Adrenal gland (tissue), 12 donors: ENCODE results near the gene LEF1. TPM values are rescaled to one million over a fixed set of nuclear protein-coding genes. Genes with fewer than 3 reads are reported as not detected.
A peak's percentile ranks its signal among the peaks of the same experiment; 100 is the strongest.

Source experiments
- DNase-seq, 7 donors: peaks; one replicate each; pipeline ENCODE4 v3.0.0-alpha.2; 2019 to 2020
- H3K27ac ChIP-seq, 5 donors: fragments of 200-600 bp; sonication (generic) in 4 of 5; 1 replicate in 3 of 5; 2 replicates in 2 of 5; pipeline versions ENCODE4 v1.5.1 to v1.8.0; 2016 to 2020; ENCODE audit warnings: mild to moderate bottlenecking in 1 of 5
- H3K27me3 ChIP-seq: fragments of 200-600 bp; 2 replicates; pipeline ENCODE4 v1.8.0; 2021
- H3K36me3 ChIP-seq, 2 donors: fragments of 200-600 bp; replicated peaks in 1 of 2; 1 replicate in 1 of 2; 2 replicates in 1 of 2; pipeline versions ENCODE4 v1.5.1 to v1.8.0; 2018 to 2022
- H3K4me1 ChIP-seq, 2 donors: fragments of 200-600 bp; replicated peaks in 1 of 2; 1 replicate in 1 of 2; 2 replicates in 1 of 2; pipeline versions ENCODE4 v1.5.1 to v1.8.0; 2018 to 2021
- H3K4me3 ChIP-seq, 4 donors: fragments of 200-600 bp; sonication (generic) in 3 of 4; one replicate each; pipeline ENCODE4 v1.5.1; 2016 to 2018
- H3K9me3 ChIP-seq, 3 donors: fragments of 200-600 bp; sonication (generic) in 1 of 3; replicated peaks in 1 of 3; 1 replicate in 2 of 3; 2 replicates in 1 of 3; pipeline versions ENCODE4 v1.5.1 to v1.8.0; 2016 to 2021
- POLR2A ChIP-seq, 2 donors: fragments of 450-650 bp; IDR thresholded peaks; one replicate each; pipeline ENCODE4 v1.6.1; 2017; ENCODE audit warnings: antibody characterized with exemption in 2 of 2, mild to moderate bottlenecking in 2 of 2, moderate library complexity in 1 of 2
- WGBS, 4 donors: extraction: QIAGEN DNeasy Blood & Tissue Kit in 2 of 4; methylation state at CpG; one replicate each; pipeline versions ENCODE4 v1.1.5 to v1.1.7; 2013 to 2017; 5-methylcytosine and 5-hydroxymethylcytosine counted together
- intact Hi-C, 2 donors: fragments of 100-400 bp; cut with DNase I; formaldehyde crosslinking; loops; one replicate each; pipeline versions ENCODE4 v1.14.1 to v1.15.0; 2022 to 2023
- polyA plus RNA-seq, 3 donors: library from polyadenylated mRNA; stranded (reverse); fragments of 200-250 nt in 2 of 3; fragments of 350-450 nt in 1 of 3; fragmentation: Illumina TruSeq in 1 of 3; extraction: RNeasy Lipid Tissue Mini Kit (QIAGEN cat#74804) in 1 of 3; gene quantifications; one replicate each; pipeline ENCODE4 v1.2.3, GENCODE V29; 2013 to 2014
- total RNA-seq, 9 donors: library from RNA; depleted of rRNA in 4 of 9; stranded (reverse); fragments of >200 nt in 4 of 9; fragments of 120-200 nt in 1 of 9; fragmentation: NEBNext Ultra II Directional in 1 of 9; extraction: Animal tissue kit (Norgen Biotek cat#: 25700) in 1 of 9; gene quantifications; one replicate each; pipeline versions ENCODE4 v1.1.0 to v1.2.4, GENCODE V29; 2013 to 2023
- TF ChIP-seq, protein P1 (sequence below), 6 experiments: fragments of 450-650 bp in 4 of 6; fragments of 200-600 bp in 2 of 6; sonication (generic) in 1 of 6; IDR thresholded peaks; 1 replicate in 5 of 6; 2 replicates in 1 of 6; pipeline versions ENCODE4 v1.5.1 to v1.8.0; 2016 to 2021; ENCODE audit warnings: antibody characterized with exemption in 6 of 6, mild to moderate bottlenecking in 2 of 6, moderate library complexity in 1 of 6
- donor health status: healthy with polysubstance abuse.
- donor health status: Bipolar disorder and iron deficiency.
- donor health status: DM: yes; HTN: yes; CAD: no.
- donor health status: DM: no; HTN: no; CAD: no.
- donor health status: DM: no; HTN: no; CAD: no.
- donor health status: DM: yes; HTN: yes; CAD: no.

Gene LEF1
- total and polyA plus RNA-seq, 12 donors, result 6.1 to 78.2 (median 41.5) TPM

DNA sequence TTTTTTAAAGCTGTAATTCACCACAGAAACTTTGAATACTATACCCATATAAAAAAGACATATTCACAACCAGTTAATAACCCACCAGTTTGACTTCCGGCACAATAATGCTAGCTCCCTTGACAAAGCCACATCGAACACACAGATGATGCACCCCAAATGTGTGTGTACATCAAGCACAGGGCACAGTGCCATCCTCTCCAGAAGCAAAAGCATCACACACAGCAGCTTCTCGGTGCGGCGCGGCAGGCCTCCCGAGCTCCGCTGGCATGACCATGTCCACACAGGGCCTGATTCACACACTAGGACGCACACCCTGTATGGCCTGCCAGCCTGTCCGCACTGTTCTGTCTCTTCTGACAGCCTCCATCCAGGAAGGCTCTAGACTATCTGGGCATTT is 88.0 kb downstream of the LEF1 start:
- no peaks in the 10 kb centered on the region for H3K9me3 ChIP-seq
- intact Hi-C loops, result no loop called here
- WGBS, 4 donors, result 92 to 97% (median 96%) methylated on average over 3 to 10 of the region's 10 CpGs

DNA sequence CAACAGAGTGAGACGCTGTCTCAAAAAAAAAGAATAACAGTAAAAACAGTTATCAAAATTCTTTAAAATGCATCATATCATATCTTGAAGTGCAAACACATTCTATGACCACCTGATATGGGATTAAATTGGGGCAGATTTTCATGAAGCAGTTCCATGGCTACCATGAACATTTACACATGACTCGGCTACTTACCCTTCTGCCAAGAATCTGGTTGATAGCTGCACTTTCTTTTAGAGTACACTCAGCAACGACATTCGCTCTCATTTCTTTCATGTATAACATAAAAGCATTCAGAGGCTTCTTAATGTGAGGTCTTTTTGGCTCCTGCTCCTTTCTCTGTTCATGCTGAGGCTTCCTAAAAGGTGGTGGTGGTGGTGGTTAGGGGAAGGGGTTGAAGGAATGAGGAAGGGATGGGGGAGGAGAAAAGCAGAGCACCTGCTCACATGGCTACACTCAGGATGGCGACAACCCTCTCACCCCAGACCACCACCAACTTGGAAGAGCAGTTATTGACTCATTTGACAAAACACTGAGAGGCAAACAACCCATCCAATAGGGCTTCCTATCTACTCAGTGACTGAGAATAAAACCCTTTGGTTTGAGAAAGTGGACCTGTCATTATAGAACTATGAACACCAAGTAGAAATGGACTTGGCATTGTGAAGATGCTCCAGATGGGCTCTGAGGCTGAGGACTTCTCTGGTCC is 90.6 kb downstream of the LEF1 start:
- Histone ChIP-seq H3K27me3 (no peaks in the 10 kb centered on the region), H3K36me3 (peaks cover 0 to 3% of the 10 kb centered on the region in 2 donors), H3K27ac (peak overlapping the region in 1 of 5 donors; percentile 2), H3K9me3 (no peaks in the 10 kb centered on the region), H3K4me1 (no peaks in the 10 kb centered on the region), H3K4me3 (no peak overlapping the region)
- WGBS, 4 donors, result 51 to 59% (median 56%) methylated on average over 5 of the region's 5 CpGs
- DNase-seq, result no peak
- TF ChIP-seq, protein P1, sequence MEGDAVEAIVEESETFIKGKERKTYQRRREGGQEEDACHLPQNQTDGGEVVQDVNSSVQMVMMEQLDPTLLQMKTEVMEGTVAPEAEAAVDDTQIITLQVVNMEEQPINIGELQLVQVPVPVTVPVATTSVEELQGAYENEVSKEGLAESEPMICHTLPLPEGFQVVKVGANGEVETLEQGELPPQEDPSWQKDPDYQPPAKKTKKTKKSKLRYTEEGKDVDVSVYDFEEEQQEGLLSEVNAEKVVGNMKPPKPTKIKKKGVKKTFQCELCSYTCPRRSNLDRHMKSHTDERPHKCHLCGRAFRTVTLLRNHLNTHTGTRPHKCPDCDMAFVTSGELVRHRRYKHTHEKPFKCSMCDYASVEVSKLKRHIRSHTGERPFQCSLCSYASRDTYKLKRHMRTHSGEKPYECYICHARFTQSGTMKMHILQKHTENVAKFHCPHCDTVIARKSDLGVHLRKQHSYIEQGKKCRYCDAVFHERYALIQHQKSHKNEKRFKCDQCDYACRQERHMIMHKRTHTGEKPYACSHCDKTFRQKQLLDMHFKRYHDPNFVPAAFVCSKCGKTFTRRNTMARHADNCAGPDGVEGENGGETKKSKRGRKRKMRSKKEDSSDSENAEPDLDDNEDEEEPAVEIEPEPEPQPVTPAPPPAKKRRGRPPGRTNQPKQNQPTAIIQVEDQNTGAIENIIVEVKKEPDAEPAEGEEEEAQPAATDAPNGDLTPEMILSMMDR (IDR thresholded peaks at IDR 0.05), result no peak
- no peak for TF ChIP-seq POLR2A (IDR thresholded peaks at IDR 0.05)
- intact Hi-C loops, result no loop called here

More for the DNA sequence above, 88.0 kb downstream of the LEF1 start:
- no peaks in the 10 kb centered on the region for H3K4me1 ChIP-seq
- no peak overlapping the region for H3K4me3 ChIP-seq
- H3K36me3 ChIP-seq, result peaks cover 3% of the 10 kb centered on the region in 2 donors
- no peak for TF ChIP-seq POLR2A (IDR thresholded peaks at IDR 0.05)
- TF ChIP-seq, protein P1 (IDR thresholded peaks at IDR 0.05), result no peak
- H3K27me3 ChIP-seq, result no peaks in the 10 kb centered on the region
- no peak overlapping the region for H3K27ac ChIP-seq
- no peak for DNase-seq

DNA sequence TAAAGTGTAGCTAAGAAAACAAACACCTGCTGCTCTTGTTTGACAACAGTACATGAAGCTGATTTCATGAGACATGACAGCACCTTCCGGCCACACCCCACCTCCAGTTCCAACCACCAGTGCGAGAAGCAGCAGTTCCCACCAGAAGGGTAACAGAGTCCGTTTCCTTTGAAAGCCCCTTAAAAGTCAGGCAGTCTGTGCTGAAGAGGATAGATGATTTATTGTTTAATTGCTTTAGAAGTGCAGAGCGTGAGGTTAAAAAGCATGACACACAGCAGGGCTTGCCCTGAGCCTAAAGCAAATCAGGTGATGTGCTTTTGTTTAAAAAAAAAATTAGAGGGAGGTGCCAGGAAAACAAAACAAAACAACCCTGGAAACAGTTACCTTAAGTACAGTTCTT is 96.4 kb downstream of the LEF1 start:
- Histone ChIP-seq H3K4me1 (no peaks in the 10 kb centered on the region), H3K27me3 (no peaks in the 10 kb centered on the region), H3K36me3 (no peaks in the 10 kb centered on the region), H3K27ac (no peak overlapping the region), H3K4me3 (no peak overlapping the region), H3K9me3 (no peaks in the 10 kb centered on the region)
- no peak for TF ChIP-seq POLR2A (IDR thresholded peaks at IDR 0.05)
- TF ChIP-seq, protein P1 (IDR thresholded peaks at IDR 0.05), result no peak
- WGBS, 4 donors, result 59 to 74% (median 65%) methylated on average over 4 of the region's 4 CpGs
- intact Hi-C loops, result no loop called here
- no peak for DNase-seq

GRCh38 chr4:108070775-108071174 is 98.0 kb downstream of the LEF1 start:
- TF ChIP-seq, protein P1 (IDR thresholded peaks at IDR 0.05), result no peak
- TF ChIP-seq POLR2A (IDR thresholded peaks at IDR 0.05), result no peak
- H3K27me3 ChIP-seq, result no peaks in the 10 kb centered on the region
- no peak overlapping the region for H3K27ac ChIP-seq
- 83 to 93% (median 90%) methylated on average over 1 of the region's 1 CpG for WGBS, 4 donors
- H3K9me3 ChIP-seq, result no peaks in the 10 kb centered on the region
- no peaks in the 10 kb centered on the region for H3K36me3 ChIP-seq
- no peak for DNase-seq
- intact Hi-C loops, result no loop called here
- no peaks in the 10 kb centered on the region for H3K4me1 ChIP-seq
- H3K4me3 ChIP-seq, result no peak overlapping the region
